ENCODE measurements around the gene ARHGEF10L. TPM values are rescaled to one million over a fixed set of nuclear protein-coding genes. Genes with fewer than 3 reads are reported as not detected.

Gene ARHGEF10L
- total RNA-seq, 1 donor from 2014 or later: 59.9 TPM

GRCh38 chr1:17562375-17562774 is 22.9 kb downstream of the ARHGEF10L start:
- intact Hi-C loops (cut with DNase I): no loop called here
- ATAC-seq (no peak), DNase-seq (ENCODE audit: missing footprints) (no peak)

- ATAC-seq: peak; percentile 51
These were observed 24.2 kb downstream of the ARHGEF10L start for GRCh38 chr1:17563494-17564281.

GRCh38 chr1:17564458-17565393 is 25.2 kb downstream of the ARHGEF10L start:
- ATAC-seq (no peak), DNase-seq (ENCODE audit: missing footprints) (peak; percentile 55)
- intact Hi-C loops (cut with DNase I): no loop called here

More at GRCh38 chr1:17563494-17564281, 24.2 kb downstream of the ARHGEF10L start:
- intact Hi-C loops (cut with DNase I): no loop called here
- DNase-seq (ENCODE audit: missing footprints): peak; percentile 69

GRCh38 chr1:17565461-17566252 is 26.2 kb downstream of the ARHGEF10L start:
- intact Hi-C loops (cut with DNase I): no loop called here
- no peak for ATAC-seq
- peak; percentile 62 for DNase-seq (ENCODE audit: missing footprints)

DNA sequence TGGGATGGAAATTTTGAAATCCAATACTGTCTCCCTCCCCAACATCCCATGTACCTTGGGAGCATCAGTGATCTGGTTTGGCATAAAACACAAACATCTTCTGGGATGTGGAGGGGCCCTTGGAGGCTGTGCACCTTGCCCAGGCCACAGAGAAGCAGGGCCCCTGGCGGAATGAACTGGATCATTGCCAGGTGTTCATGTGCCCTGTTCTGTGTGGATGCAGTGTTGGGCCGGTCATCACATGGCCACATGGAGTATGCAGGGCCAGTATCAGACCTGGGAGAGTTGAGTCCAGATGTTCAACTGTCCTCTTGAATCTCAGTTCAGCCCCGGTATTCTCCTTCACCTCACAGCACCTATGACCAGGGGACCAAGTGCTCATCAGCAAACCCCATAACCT is 26.9 kb downstream of the ARHGEF10L start:
- intact Hi-C loops (cut with DNase I): no loop called here
- DNase-seq (ENCODE audit: missing footprints): peak; percentile 17
- no peak for ATAC-seq

DNA sequence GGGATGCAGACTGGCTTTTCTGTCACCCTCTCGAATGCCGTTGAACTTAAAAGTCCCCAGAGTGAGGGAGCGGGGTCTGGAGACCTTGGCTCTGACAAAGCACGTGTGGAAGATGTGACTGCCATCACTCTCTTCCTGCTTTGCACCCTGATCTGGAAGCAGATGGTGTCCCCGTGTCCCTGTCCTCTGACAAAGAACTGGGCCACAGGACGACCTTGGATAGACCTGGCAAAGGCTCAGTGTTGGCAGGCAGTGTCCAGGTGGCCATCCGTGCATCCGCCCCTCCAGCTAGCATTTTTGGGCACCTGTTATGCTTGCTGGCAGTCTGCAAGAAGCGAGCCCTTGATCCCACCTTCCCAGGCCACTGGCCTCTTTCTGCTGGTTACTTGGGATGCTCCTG is 27.4 kb downstream of the ARHGEF10L start:
- intact Hi-C loops (cut with DNase I): no loop called here
- peak; percentile 28 for DNase-seq (ENCODE audit: missing footprints)
- ATAC-seq: no peak

- intact Hi-C loops (cut with DNase I): no loop called here
- ATAC-seq (no peak), DNase-seq (ENCODE audit: missing footprints) (peak; percentile 65)
These were observed 28.1 kb downstream of the ARHGEF10L start for GRCh38 chr1:17567582-17567981.

GRCh38 chr1:17568014-17568900 is 28.8 kb downstream of the ARHGEF10L start:
- peak; percentile 37 for DNase-seq (ENCODE audit: missing footprints)
- ATAC-seq: no peak
- intact Hi-C loops (cut with DNase I): no loop called here

DNA sequence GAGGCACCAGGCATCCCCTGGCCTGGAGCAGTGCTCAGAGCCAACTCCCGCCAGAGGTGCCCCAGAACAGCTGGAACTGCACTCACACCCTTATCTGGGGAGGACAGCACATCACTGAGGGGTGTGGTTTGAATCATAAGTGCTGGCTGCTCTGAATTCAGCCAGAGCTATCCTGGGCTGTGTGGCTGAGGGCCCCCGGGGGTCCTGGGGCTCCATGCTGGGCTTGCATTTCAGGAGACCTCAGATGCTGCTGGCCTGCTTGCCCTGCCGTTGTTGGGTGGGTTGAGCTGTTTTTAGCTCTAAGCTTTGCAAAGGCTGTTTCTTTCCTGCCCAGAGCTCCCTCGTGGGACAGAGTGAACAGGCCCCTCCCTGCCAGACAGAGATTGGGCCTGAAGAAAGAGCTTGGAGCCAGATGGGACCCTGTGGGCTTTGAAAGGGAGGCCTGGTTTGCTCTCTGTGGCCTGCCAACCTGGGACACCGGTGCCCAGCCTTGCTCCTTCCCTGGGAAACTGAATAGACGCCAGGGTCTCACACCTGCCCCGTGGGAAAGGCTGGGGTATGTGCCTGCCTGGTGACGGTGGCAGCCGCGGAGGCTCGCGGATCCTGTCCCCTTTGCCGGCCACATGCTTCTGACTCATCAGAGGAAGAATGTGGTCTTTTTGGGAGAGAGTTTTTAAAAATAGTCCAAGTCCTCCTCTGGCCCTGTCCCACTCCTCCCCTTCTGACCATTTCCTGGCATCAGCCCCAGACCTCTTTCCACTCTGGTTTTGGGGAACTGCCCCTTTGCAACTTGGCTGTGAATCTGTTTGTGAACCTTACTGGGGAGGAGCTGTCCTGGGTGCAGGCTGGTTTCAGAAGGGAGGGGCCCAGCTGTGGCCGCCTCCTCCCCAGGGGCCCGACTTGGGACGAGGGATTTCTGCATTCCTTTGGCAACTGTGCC is 30.0 kb downstream of the ARHGEF10L start:
- ATAC-seq (peak; percentile 83), DNase-seq (ENCODE audit: missing footprints) (peak; percentile 88)
- intact Hi-C loops (cut with DNase I): loop anchor here (2.0 kb wide), 1 partner anchor 17 kb away; no protein-coding TSS in a partner anchor

- no peak for DNase-seq (ENCODE audit: missing footprints)
- intact Hi-C loops (cut with DNase I): loop anchor here (2.0 kb wide), 1 partner anchor 17 kb away; no protein-coding TSS in a partner anchor
- no peak for ATAC-seq
These were observed 30.7 kb downstream of the ARHGEF10L start for GRCh38 chr1:17570228-17570627.

DNA sequence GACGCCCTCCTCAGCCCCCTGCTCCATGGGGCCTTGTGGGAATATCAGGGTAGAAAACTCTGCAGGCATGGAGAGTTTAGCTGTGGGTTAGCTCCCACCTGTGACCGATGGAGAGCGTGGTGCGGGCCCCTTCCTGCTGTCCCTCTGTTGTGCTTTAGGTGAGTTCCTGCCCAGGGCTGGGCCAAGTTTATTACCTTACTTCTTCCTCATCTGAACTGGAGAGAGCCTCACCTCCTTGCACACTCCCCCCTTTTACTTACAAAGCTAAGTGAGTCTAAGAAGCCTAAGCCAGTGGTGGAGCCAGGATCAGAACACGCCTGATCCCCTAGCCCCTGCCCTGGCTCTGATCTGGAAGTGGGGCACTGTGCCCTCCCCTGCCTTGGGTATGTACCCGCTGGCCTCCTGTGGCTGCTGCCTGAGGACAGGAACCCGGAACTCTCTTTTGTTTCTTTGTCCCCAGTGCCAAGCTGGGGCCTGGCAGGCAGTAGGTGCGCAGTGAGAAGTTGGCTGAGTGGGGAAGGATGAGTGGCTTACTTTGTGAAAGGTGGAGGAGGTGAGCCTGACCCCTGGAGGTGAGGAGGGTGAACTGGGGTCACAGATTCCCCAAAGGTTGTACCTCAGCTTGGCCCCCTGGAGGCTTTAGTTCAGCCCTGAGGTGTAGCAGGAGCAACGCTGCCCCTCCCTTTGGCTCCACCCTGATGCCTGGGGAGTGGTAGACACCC is 32.9 kb downstream of the ARHGEF10L start:
- intact Hi-C loops (cut with DNase I): no loop called here
- DNase-seq (ENCODE audit: missing footprints) (peak; percentile 65), ATAC-seq (no peak)

GRCh38 chr1:17573518-17574041 is 34.1 kb downstream of the ARHGEF10L start:
- intact Hi-C loops (cut with DNase I): no loop called here
- DNase-seq (ENCODE audit: missing footprints): peak; percentile 64
- ATAC-seq: no peak

DNA sequence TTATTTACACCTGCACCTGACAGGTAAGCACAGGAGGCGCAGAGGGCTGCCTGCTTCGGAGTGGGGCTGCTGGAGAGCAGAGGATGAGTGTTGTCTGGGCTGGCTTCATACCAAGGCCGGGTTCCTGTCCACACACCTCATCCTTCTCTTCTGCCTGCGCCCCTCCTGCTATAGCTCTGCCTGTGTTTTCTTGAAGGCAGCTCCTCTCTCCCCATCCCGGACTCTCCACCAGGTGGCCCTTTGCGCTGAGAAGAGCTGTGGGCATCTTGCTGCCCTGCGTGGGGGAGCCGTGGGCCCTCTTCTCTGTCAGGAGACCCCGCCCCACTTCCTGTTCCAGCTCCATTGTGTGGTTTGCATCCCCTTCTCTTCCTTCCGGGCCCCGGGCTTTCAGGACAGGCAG is 35.0 kb downstream of the ARHGEF10L start:
- DNase-seq (ENCODE audit: missing footprints) (peak; percentile 30), ATAC-seq (no peak)
- intact Hi-C loops (cut with DNase I): no loop called here

DNA sequence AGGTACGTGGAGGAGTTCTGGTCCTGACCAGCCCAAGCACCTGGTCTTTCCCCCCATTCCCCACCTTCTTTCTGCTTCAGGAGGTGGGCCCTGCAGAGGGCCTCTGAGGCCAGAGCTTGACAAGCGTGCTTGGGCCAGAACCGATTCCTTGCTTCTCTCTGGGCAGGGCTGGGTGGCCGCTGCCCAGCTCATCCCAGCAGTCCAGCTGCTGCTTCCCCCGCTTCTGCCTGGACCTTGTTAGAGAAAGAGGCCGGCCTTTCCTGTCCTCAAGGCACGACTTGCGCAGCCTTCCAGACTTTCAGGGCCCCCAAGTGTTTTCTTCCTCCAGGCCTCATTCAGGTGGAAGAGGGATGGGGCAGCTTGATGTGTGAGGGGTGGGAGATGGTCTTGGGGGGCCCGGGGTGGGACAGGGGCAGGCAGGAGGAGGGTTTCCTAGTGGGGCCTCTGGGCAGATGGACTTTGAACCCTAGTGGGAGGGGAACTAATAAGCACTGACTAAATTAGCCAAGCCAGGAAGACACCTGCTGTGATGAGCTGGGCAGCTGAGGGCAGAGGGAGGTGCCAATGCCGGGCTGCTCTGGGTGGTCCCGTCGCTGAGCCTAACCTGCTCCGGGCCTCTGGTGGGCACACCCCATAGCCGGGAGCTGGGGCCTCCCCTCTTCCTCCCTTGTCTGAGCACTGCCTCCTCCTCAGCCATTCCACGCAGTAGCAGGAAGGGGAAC is 36.5 kb downstream of the ARHGEF10L start:
- peak; percentile 40 for DNase-seq (ENCODE audit: missing footprints)
- ATAC-seq: no peak

DNA sequence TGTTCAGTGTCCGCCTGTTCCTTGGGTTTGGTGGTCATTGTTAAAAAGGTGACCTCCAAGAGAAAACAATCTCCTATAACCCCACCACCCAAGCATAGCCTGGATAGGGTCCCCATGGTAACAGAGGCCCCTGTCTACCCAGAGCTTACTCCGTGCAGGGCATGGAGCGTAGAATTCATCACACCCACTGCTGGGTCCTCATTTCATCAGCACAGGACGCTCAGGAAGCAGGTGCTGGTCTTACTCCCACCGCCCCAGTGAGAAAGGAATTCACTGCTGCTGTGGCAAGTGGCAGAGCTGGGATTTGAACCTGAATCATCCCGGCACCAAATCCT is 37.0 kb downstream of the ARHGEF10L start:
- no peak for ATAC-seq
- intact Hi-C loops (cut with DNase I): no loop called here
- peak; percentile 5 for DNase-seq (ENCODE audit: missing footprints)

More for the DNA sequence above, 36.5 kb downstream of the ARHGEF10L start:
- intact Hi-C loops (cut with DNase I): no loop called here
